ENCODE results near the gene ELMOD2. TPM values are rescaled to one million over a fixed set of nuclear protein-coding genes. Genes with fewer than 3 reads are reported as not detected.

The ELMOD2 gene
- total RNA-seq, 1 experiment from 2014 or later = 24.8 TPM

Other genes starting within 250 kb of the ELMOD2 start
- gene SCOC, start 150.5 kb upstream of the ELMOD2 start, total RNA-seq (2014; rRNA removed; shearing (Covaris generic)) = 52.0 and 59.0 TPM in 2 replicates
- gene CLGN, start 96.5 kb upstream of the ELMOD2 start, total RNA-seq (2014; rRNA removed; shearing (Covaris generic)) = 5.0 and 6.7 TPM in 2 replicates
- gene MGAT4D, start 25.9 kb upstream of the ELMOD2 start, total RNA-seq (2014; rRNA removed; shearing (Covaris generic)) = not detected in 2 replicates
- gene UCP1, start 44.8 kb downstream of the ELMOD2 start, total RNA-seq (2014; rRNA removed; shearing (Covaris generic)) = 0.07 TPM in 1 of 2 replicates, not detected in the other
- gene TBC1D9, start 232.2 kb downstream of the ELMOD2 start, total RNA-seq (2014; rRNA removed; shearing (Covaris generic)) = 1.6 and 4.6 TPM in 2 replicates